Spleen (tissue), 11 donors: Measurements from ENCODE around the gene HPGDS. TPM values are rescaled to one million over a fixed set of nuclear protein-coding genes. Genes with fewer than 3 reads are reported as not detected.

ENCODE experiments used
- DNase-seq: peaks from one replicate; pipeline ENCODE4 v3.0.0-alpha.2; 2020
- H3K27ac ChIP-seq, 8 donors: fragments of 200-600 bp; sonication (generic) in 7 of 8; 1 replicate in 4 of 8; 2 replicates in 4 of 8; pipeline versions ENCODE4 v1.5.0 to v1.8.0; 2016 to 2021; ENCODE audit warnings: inconsistent platforms in 4 of 8, mild to moderate bottlenecking in 4 of 8, moderate library complexity in 1 of 8
- H3K27me3 ChIP-seq, 7 donors: fragments of 200-600 bp; sonication (generic) in 6 of 7; replicated peaks in 1 of 7; 1 replicate in 4 of 7; 2 replicates in 3 of 7; pipeline versions ENCODE4 v1.5.0 to v1.8.0; 2016 to 2021; ENCODE audit warnings: inconsistent platforms in 3 of 7, mild to moderate bottlenecking in 1 of 7
- H3K36me3 ChIP-seq, 6 donors: fragments of 200-600 bp; sonication (generic) in 5 of 6; 1 replicate in 4 of 6; 2 replicates in 2 of 6; pipeline versions ENCODE4 v1.5.0 to v1.8.0; 2016 to 2021; ENCODE audit warnings: inconsistent platforms in 2 of 6
- H3K4me1 ChIP-seq, 6 donors: fragments of 200-600 bp; sonication (generic) in 5 of 6; 1 replicate in 3 of 6; 2 replicates in 3 of 6; pipeline versions ENCODE4 v1.5.0 to v1.8.0; 2016 to 2021; ENCODE audit warnings: inconsistent platforms in 3 of 6
- H3K4me3 ChIP-seq, 8 donors: fragments of 200-600 bp; sonication (generic) in 7 of 8; 1 replicate in 4 of 8; 2 replicates in 4 of 8; pipeline versions ENCODE4 v1.5.0 to v1.8.0; 2016 to 2021; ENCODE audit warnings: inconsistent platforms in 4 of 8, mild to moderate bottlenecking in 4 of 8, moderate library complexity in 2 of 8
- H3K9me3 ChIP-seq, 8 donors: fragments of 200-600 bp; sonication (generic) in 7 of 8; 1 replicate in 4 of 8; 2 replicates in 4 of 8; pipeline versions ENCODE4 v1.5.0 to v1.8.0; 2016 to 2021; ENCODE audit warnings: inconsistent platforms in 4 of 8
- CTCF ChIP-seq, 11 experiments: fragments of 200-600 bp in 7 of 11; fragments of 450-650 bp in 4 of 11; sonication (generic) in 4 of 11; IDR thresholded peaks in 8 of 11; conservative IDR thresholded peaks in 3 of 11; 1 replicate in 7 of 11; 2 replicates in 4 of 11; pipeline versions ENCODE4 v1.4.0 to v1.8.0; 2016 to 2021; ENCODE audit warnings: antibody characterized with exemption in 11 of 11, inconsistent platforms in 4 of 11, mild to moderate bottlenecking in 1 of 11
- POLR2A ChIP-seq, 3 donors: fragments of 450-650 bp; IDR thresholded peaks; one replicate each; pipeline ENCODE4 v1.5.1; 2017; ENCODE audit warnings: antibody characterized with exemption in 3 of 3, mild to moderate bottlenecking in 1 of 3
- POLR2AphosphoS5 ChIP-seq, 3 donors: sonication (generic); formaldehyde crosslinking; IDR thresholded peaks; one replicate each; pipeline ENCODE4 v1.5.1; 2017; ENCODE audit warnings: antibody characterized with exemption in 3 of 3
- WGBS, 5 donors: extraction: QIAGEN DNeasy Blood & Tissue Kit in 3 of 5; methylation state at CpG; one replicate each; pipeline versions ENCODE4 v1.1.5 to v1.1.7; 2013 to 2018; 5-methylcytosine and 5-hydroxymethylcytosine counted together
- intact Hi-C: fragments of 100-400 bp; cut with DNase I; formaldehyde crosslinking; loops from one replicate; pipeline ENCODE4 v1.15.0; 2023; ENCODE audit warnings: low total_unique reads
- polyA plus RNA-seq, 3 donors: library from polyadenylated mRNA; stranded (reverse); fragments of 200-250 nt; gene quantifications; one replicate each; pipeline ENCODE4 v1.2.1, GENCODE V29; 2013
- total RNA-seq, 7 donors: library from RNA; depleted of rRNA in 3 of 7; stranded (reverse); fragments of >200 nt in 3 of 7; fragmentation: NEBNext Ultra II Directional in 4 of 7; extraction: Animal tissue kit (Norgen Biotek cat#: 25700) in 4 of 7; gene quantifications; one replicate each; pipeline versions ENCODE4 v1.1.0 to v1.2.1, GENCODE V29; 2016 to 2021
- donor health status: healthy with polysubstance abuse.
- donor health status: DM: no; HTN: no; CAD: no; lungs with moderate emphysema.
- donor health status: DM: no; HTN: no; CAD: no.
- donor health status: Bipolar disorder and iron deficiency.
- donor health status: healthy.
- donor health status: DM: no; HTN: no; CAD: no.
- donor health status: DM: yes; HTN: yes; CAD: no.

HPGDS gene
- total and polyA plus RNA-seq, 10 donors, result 0.04 to 2.2 (median 0.42) TPM; not detected in 4

GRCh38 chr4:94336303-94336702 is 6.3 kb downstream of the HPGDS start:
- Histone ChIP-seq H3K4me1 (peaks cover 0 to 14% (median 3%) of the 10 kb centered on the region in 6 donors), H3K36me3 (no peaks in the 10 kb centered on the region), H3K27ac (no peak overlapping the region), H3K4me3 (no peak overlapping the region), H3K27me3 (no peaks in the 10 kb centered on the region), H3K9me3 (no peaks in the 10 kb centered on the region)
- DNase-seq, result no peak
- WGBS, 5 donors, result 83 to 91% (median 87%) methylated on average over 3 of the region's 3 CpGs
- TF ChIP-seq POLR2A (IDR thresholded peaks at IDR 0.05) (no peak), CTCF (IDR thresholded peaks at IDR 0.05 in 8 of 11, conservative IDR thresholded peaks at IDR 0.05 in 3 of 11) (no peak), POLR2AphosphoS5 (IDR thresholded peaks at IDR 0.05) (no peak)
- intact Hi-C loops, result no loop called here

GRCh38 chr4:94334962-94335361 is 7.7 kb downstream of the HPGDS start:
- TF ChIP-seq POLR2A (IDR thresholded peaks at IDR 0.05) (no peak), POLR2AphosphoS5 (IDR thresholded peaks at IDR 0.05) (no peak), CTCF (IDR thresholded peaks at IDR 0.05 in 8 of 11, conservative IDR thresholded peaks at IDR 0.05 in 3 of 11) (no peak)
- Histone ChIP-seq H3K4me3 (no peak overlapping the region), H3K27me3 (no peaks in the 10 kb centered on the region), H3K27ac (peak overlapping the region in 2 of 8 donors; percentile 13 to 29), H3K4me1 (peaks cover 0 to 14% (median 3%) of the 10 kb centered on the region in 6 donors), H3K36me3 (no peaks in the 10 kb centered on the region), H3K9me3 (no peaks in the 10 kb centered on the region)
- WGBS, 5 donors, result 75 to 91% (median 80%) methylated on average over 3 of the region's 3 CpGs
- intact Hi-C loops, result no loop called here
- DNase-seq, result no peak

- TF ChIP-seq POLR2AphosphoS5 (IDR thresholded peaks at IDR 0.05), result no peak
- no peak for TF ChIP-seq CTCF (IDR thresholded peaks at IDR 0.05 in 8 of 11, conservative IDR thresholded peaks at IDR 0.05 in 3 of 11)
- no peak for TF ChIP-seq POLR2A (IDR thresholded peaks at IDR 0.05)
- H3K27ac ChIP-seq, result peak overlapping the region in 1 of 8 donors; percentile 29
Observed at GRCh38 chr4:94334476-94334875, 8.2 kb downstream of the HPGDS start.

GRCh38 chr4:94333866-94334265 is 8.8 kb downstream of the HPGDS start:
- no peak for TF ChIP-seq POLR2A (IDR thresholded peaks at IDR 0.05)
- TF ChIP-seq POLR2AphosphoS5 (IDR thresholded peaks at IDR 0.05), result no peak
- TF ChIP-seq CTCF (IDR thresholded peaks at IDR 0.05 in 8 of 11, conservative IDR thresholded peaks at IDR 0.05 in 3 of 11), result no peak
- WGBS, 5 donors, result 88 to 90% (median 89%) methylated on average over 3 of the region's 3 CpGs
- intact Hi-C loops, result no loop called here

More at GRCh38 chr4:94334476-94334875, 8.2 kb downstream of the HPGDS start:
- Histone ChIP-seq H3K4me3 (no peak overlapping the region), H3K4me1 (peaks cover 0 to 11% (median 2%) of the 10 kb centered on the region in 6 donors), H3K36me3 (no peaks in the 10 kb centered on the region), H3K9me3 (no peaks in the 10 kb centered on the region), H3K27me3 (no peaks in the 10 kb centered on the region)
- 70 to 78% (median 71%) methylated on average over 2 of the region's 2 CpGs for WGBS, 5 donors
- DNase-seq, result no peak
- intact Hi-C loops, result no loop called here

More at GRCh38 chr4:94333866-94334265, 8.8 kb downstream of the HPGDS start:
- Histone ChIP-seq H3K4me3 (no peak overlapping the region), H3K27ac (no peak overlapping the region), H3K27me3 (no peaks in the 10 kb centered on the region), H3K36me3 (no peaks in the 10 kb centered on the region), H3K9me3 (no peaks in the 10 kb centered on the region), H3K4me1 (peaks cover 0 to 5% (median 0%) of the 10 kb centered on the region in 6 donors)
- no peak for DNase-seq
